ENCODE results near the gene MAP3K21.

GRCh38 chr1:233394860-233395717 lies 67.6 kb downstream of the MAP3K21 start:
- TF ChIP-seq POLR2A (IDR thresholded peaks at IDR 0.05): no peak
- TF ChIP-seq CTCF (IDR thresholded peaks at IDR 0.05 in 8 of 11, conservative IDR thresholded peaks at IDR 0.05 in 3 of 11): peak in 8 of 11 experiments; percentile 20 to 76 (median 52)
- TF ChIP-seq POLR2AphosphoS5 (IDR thresholded peaks at IDR 0.05): no peak

All from spleen (tissue), 7 donors.